Neural cell (in vitro differentiated cells): ENCODE results near the gene MAP2K6.

ENCODE experiments used
- EP300 ChIP-seq: fragments of 450-650 bp; conservative IDR thresholded peaks from 2 replicates; pipeline ENCODE4 v1.6.1; 2014; ENCODE audit warnings: antibody characterized with exemption, mild to moderate bottlenecking, moderate library complexity; ENCODE audit not compliant: poor library complexity, severe bottlenecking
- POLR2AphosphoS5 ChIP-seq: IDR thresholded peaks from 2 replicates; pipeline ENCODE4 v1.6.1; 2012
- TAF1 ChIP-seq: IDR thresholded peaks from 2 replicates; pipeline ENCODE4 v1.6.1; 2012; ENCODE audit warnings: low read depth
- TF ChIP-seq, protein P1 (sequence below): fragments of 450-650 bp; IDR thresholded peaks from 2 replicates; pipeline ENCODE4 v1.5.1; 2014; ENCODE audit warnings: antibody characterized with exemption, mild to moderate bottlenecking, moderate library complexity; ENCODE audit not compliant: poor library complexity, severe bottlenecking

DNA sequence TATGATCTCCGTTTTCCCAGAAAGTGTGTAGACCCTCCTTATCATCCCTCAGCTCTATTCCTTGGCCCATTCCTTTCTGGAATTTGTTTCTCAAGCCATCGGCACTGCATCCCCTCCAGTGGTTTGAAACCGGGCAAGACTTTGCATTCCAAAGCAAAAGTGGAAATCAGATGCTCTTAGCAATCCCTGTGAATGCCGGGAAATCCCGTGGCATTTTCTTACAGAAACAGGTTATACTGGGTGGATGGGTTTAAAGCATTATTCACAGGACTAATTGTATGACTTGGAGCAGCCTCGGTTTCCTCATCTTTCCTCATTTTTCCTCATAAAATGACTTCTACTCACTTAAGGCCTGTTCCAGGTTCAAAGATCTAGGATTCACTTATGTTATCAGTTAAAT, 52.0 kb downstream of the MAP2K6 start:
- no peak for TF ChIP-seq EP300
- TF ChIP-seq TAF1 = no peak
- TF ChIP-seq, protein P1, sequence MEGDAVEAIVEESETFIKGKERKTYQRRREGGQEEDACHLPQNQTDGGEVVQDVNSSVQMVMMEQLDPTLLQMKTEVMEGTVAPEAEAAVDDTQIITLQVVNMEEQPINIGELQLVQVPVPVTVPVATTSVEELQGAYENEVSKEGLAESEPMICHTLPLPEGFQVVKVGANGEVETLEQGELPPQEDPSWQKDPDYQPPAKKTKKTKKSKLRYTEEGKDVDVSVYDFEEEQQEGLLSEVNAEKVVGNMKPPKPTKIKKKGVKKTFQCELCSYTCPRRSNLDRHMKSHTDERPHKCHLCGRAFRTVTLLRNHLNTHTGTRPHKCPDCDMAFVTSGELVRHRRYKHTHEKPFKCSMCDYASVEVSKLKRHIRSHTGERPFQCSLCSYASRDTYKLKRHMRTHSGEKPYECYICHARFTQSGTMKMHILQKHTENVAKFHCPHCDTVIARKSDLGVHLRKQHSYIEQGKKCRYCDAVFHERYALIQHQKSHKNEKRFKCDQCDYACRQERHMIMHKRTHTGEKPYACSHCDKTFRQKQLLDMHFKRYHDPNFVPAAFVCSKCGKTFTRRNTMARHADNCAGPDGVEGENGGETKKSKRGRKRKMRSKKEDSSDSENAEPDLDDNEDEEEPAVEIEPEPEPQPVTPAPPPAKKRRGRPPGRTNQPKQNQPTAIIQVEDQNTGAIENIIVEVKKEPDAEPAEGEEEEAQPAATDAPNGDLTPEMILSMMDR = no peak
- TF ChIP-seq POLR2AphosphoS5 = no peak
